SIG-M5 treated with dmso at 0.1 percent for 504 hours (cell line): Measurements from ENCODE around the gene DDI2.

Experiments
- DNase-seq: peaks from one replicate; lab custom pipeline; 2025; ENCODE audit not compliant: unreplicated experiment; lab: John Stamatoyannopoulos, UW

Gene DDI2

GRCh38 chr1:15700508-15700907 lies 83.2 kb downstream of the DDI2 start:
- no peak for DNase-seq

GRCh38 chr1:15701784-15702183 lies 84.5 kb downstream of the DDI2 start:
- no peak for DNase-seq

GRCh38 chr1:15702722-15703550 lies 85.7 kb downstream of the DDI2 start:
- no peak for DNase-seq

- DNase-seq = no peak
These were observed 86.3 kb downstream of the DDI2 start for GRCh38 chr1:15703562-15703961.

GRCh38 chr1:15704526-15705183 lies 87.4 kb downstream of the DDI2 start:
- no peak for DNase-seq

GRCh38 chr1:15705184-15705566 lies 87.9 kb downstream of the DDI2 start:
- no peak for DNase-seq

- DNase-seq = no peak
These were observed 89.5 kb downstream of the DDI2 start for GRCh38 chr1:15706751-15707150.

- DNase-seq = no peak
These were observed 90.1 kb downstream of the DDI2 start for GRCh38 chr1:15707239-15707925.

GRCh38 chr1:15708486-15709137 lies 91.4 kb downstream of the DDI2 start:
- DNase-seq = no peak

GRCh38 chr1:15709226-15709625 lies 92.0 kb downstream of the DDI2 start:
- no peak for DNase-seq

GRCh38 chr1:15712168-15712567 lies 94.9 kb downstream of the DDI2 start:
- no peak for DNase-seq

GRCh38 chr1:15714406-15715136 lies 97.3 kb downstream of the DDI2 start:
- DNase-seq = no peak

GRCh38 chr1:15717418-15718125 lies 100.3 kb downstream of the DDI2 start:
- no peak for DNase-seq

- DNase-seq = no peak
These were observed 100.9 kb downstream of the DDI2 start for GRCh38 chr1:15718199-15718601.
